ENCODE results near the gene SCN7A. TPM values are rescaled to one million over a fixed set of nuclear protein-coding genes. Genes with fewer than 3 reads are reported as not detected.
"Not testable (repeated sequence)": the region's sequence is repeated elsewhere in the genome, so short reads cannot be mapped to it uniquely, and the experiment has no call there.

SCN7A gene
- total and polyA plus RNA-seq, 4 donors = 7.8 to 125 (median 18.1) TPM

DNA sequence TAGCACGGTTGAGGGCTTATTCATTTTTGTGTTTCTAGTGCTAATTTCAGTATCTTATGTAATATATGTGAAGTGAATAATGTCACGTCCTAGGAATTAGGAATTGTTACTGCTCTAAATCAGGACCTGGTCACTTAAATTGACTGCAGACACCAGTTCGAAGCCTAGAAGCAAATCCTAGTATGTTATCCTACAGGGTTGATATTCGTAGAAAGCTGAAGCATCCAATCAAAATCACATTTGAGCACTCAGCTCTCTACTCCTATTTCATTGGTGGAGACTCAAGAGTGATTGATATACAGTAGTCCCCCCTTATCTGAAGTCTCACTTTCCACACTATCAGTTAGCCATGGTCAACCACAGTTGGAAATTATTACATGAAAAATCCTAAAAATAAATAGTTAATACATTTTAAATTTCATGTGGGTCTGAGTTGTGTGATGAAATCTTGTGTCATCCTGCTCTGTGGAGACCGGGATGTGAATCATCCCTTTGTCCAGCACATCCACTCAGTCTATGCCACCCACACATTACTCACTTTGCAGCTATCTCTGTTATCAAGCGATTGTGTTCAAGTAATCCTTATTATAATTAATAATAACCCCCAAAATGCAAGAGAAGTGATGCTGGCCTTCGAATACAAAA is 83.1 kb downstream of the SCN7A start:
- no peaks in the 10 kb centered on the region for H3K36me3 ChIP-seq (ENCODE audit: control insufficient read depth, insufficient read depth, low read length)
- H3K27me3 ChIP-seq (ENCODE audit: control insufficient read depth, insufficient read depth, low read length) = no peaks in the 10 kb centered on the region
- no peaks in the 10 kb centered on the region for H3K4me1 ChIP-seq (ENCODE audit: control insufficient read depth, insufficient read depth, low read length)
- H3K27ac ChIP-seq (ENCODE audit: low read depth, low read length) = no peak overlapping the region
- H3K9me3 ChIP-seq (ENCODE audit: control insufficient read depth, insufficient read depth, low read length) = no peaks in the 10 kb centered on the region
- no CpG with 5 or more reads among the region's 7 CpGs for WGBS (ENCODE audit: insufficient coverage)
- H3K4me3 ChIP-seq (ENCODE audit: low read depth, low read length) = no peak overlapping the region
- DNase-seq (ENCODE audit: low read depth in 4 of 6, low spot score in 6 of 6) = no peak

DNA sequence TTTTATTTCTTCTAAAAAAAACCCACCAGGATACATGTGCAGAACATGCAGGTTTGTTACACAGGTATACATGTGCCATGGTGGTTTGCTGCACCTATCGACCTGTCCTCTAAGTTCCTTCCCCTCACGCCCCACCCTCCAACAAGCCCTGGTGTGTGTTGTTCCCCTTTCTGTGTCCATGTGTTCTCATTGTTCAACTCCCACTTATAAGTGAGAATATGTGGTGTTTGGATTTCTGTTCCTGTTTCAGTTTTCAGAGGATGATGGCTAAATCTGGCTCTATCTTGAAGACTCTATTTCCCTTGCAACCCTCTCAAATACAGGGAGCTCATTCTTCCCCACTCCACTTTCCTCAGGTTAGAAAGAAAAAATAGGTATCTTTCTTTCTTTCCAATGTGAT is 86.3 kb downstream of the SCN7A start:
- H3K36me3 ChIP-seq (ENCODE audit: control insufficient read depth, insufficient read depth, low read length); H3K9me3 ChIP-seq (ENCODE audit: control insufficient read depth, insufficient read depth, low read length); H3K27ac ChIP-seq (ENCODE audit: low read depth, low read length); H3K4me1 ChIP-seq (ENCODE audit: control insufficient read depth, insufficient read depth, low read length); H3K4me3 ChIP-seq (ENCODE audit: low read depth, low read length); H3K27me3 ChIP-seq (ENCODE audit: control insufficient read depth, insufficient read depth, low read length); DNase-seq (ENCODE audit: low read depth in 4 of 6, low spot score in 6 of 6): not testable (repeated sequence)
- WGBS (ENCODE audit: insufficient coverage) = no CpG with 5 or more reads among the region's 2 CpGs

DNA sequence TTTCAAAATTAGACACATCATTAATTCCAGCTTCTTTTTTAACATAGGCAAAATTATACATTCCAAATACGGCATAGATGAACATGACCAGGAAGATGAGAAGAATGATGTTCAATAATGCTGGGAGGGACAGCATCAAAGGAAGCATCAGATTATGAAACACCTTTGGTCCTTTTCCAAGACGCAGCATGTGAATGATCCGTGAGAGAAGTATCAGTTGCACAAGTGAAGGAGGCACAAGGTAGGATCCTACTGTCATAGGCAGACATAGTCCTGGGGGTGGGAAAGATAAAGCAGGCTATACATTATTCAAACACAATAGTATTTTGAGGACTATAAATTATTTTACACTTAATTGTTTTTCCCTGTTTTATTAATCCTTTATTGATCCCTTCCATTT is 87.7 kb downstream of the SCN7A start:
- 88% methylated on average over 2 of the region's 3 CpGs for WGBS (ENCODE audit: insufficient coverage)
- H3K4me3 ChIP-seq (ENCODE audit: low read depth, low read length) = no peak overlapping the region
- H3K27ac ChIP-seq (ENCODE audit: low read depth, low read length) = no peak overlapping the region
- no peaks in the 10 kb centered on the region for H3K36me3 ChIP-seq (ENCODE audit: control insufficient read depth, insufficient read depth, low read length)
- DNase-seq (ENCODE audit: low read depth in 4 of 6, low spot score in 6 of 6) = no peak
- no peaks in the 10 kb centered on the region for H3K4me1 ChIP-seq (ENCODE audit: control insufficient read depth, insufficient read depth, low read length)
- H3K9me3 ChIP-seq (ENCODE audit: control insufficient read depth, insufficient read depth, low read length) = no peaks in the 10 kb centered on the region
- no peaks in the 10 kb centered on the region for H3K27me3 ChIP-seq (ENCODE audit: control insufficient read depth, insufficient read depth, low read length)

DNA sequence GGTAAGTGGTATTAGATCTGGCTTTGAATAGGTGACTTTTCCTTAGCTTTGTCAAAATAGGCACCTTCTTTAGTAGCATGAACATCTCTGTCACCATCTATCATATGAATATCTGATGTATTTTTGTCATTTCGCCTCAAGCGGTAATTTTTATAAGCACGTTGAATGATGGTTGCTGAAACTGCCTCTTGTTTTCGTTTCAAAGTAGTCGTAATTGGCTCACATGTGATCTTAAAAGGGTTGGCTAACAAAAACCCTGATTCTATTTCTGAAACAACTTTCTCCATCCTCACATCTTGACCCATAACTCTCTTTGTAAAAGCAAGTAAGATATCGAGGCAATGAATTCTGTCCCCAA is 88.5 kb downstream of the SCN7A start:
- Histone ChIP-seq H3K4me1 (ENCODE audit: control insufficient read depth, insufficient read depth, low read length) (no peaks in the 10 kb centered on the region), H3K4me3 (ENCODE audit: low read depth, low read length) (no peak overlapping the region), H3K36me3 (ENCODE audit: control insufficient read depth, insufficient read depth, low read length) (no peaks in the 10 kb centered on the region), H3K9me3 (ENCODE audit: control insufficient read depth, insufficient read depth, low read length) (no peaks in the 10 kb centered on the region), H3K27me3 (ENCODE audit: control insufficient read depth, insufficient read depth, low read length) (no peaks in the 10 kb centered on the region), H3K27ac (ENCODE audit: low read depth, low read length) (no peak overlapping the region)
- 89% methylated on average over 1 of the region's 6 CpGs for WGBS (ENCODE audit: insufficient coverage)
- DNase-seq (ENCODE audit: low read depth in 4 of 6, low spot score in 6 of 6) = no peak

DNA sequence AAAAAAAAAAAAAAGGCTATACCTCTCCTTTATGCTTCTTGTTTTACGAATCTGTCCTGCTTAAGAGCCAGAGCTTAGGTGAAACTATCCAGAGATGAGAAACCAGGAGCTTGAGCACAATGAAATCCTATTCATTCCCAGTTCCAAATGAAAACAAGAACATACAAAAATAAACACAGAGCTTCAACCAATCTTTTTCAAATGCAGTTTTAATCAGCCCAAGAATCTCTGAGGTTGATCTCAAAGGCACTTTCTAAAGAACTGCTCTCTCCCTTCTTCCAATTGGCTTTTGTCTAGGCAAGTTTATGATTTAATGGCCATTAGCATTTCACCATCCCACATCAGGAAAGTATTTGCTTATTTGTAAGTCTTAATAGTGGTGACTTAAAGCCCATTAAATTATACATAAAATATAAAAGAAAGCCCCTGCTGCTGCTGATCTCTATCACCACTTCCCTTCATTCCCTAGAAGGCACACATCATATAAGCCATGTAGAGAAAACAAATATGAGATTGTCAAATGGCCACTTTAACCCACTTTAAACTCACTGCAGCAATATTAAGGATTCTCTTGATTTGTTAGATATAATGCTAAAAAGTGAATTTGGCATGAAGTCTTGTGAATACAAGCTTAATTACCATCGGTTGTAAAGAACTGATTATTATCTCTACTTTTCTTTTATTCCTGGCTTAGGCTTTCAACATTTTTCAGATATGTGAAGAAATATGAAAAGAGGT is 89.0 kb downstream of the SCN7A start:
- no CpG with 5 or more reads among the region's 2 CpGs for WGBS (ENCODE audit: insufficient coverage)
- Histone ChIP-seq H3K27me3 (ENCODE audit: control insufficient read depth, insufficient read depth, low read length) (no peaks in the 10 kb centered on the region), H3K9me3 (ENCODE audit: control insufficient read depth, insufficient read depth, low read length) (no peaks in the 10 kb centered on the region), H3K36me3 (ENCODE audit: control insufficient read depth, insufficient read depth, low read length) (no peaks in the 10 kb centered on the region), H3K4me1 (ENCODE audit: control insufficient read depth, insufficient read depth, low read length) (no peaks in the 10 kb centered on the region), H3K4me3 (ENCODE audit: low read depth, low read length) (no peak overlapping the region), H3K27ac (ENCODE audit: low read depth, low read length) (no peak overlapping the region)
- no peak for DNase-seq (ENCODE audit: low read depth in 4 of 6, low spot score in 6 of 6)

DNA sequence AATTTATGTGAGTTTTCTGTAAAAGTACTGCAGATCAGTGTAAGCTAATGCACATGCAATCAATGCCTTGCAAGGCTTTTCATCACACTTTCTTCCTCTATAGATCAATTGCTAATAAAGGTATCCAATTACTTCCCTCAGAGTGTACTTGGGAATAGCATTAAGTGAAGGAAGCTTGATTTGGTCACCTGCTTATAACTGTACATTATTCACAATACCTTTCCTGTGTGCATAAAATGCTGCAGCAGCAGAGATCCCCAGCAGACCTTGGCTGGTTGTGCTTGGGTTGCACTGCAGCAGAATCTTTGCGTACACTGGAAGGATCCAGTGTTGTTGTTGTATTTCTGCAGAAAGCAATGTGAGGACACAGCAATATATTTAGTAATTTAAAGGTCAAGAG is 99.8 kb downstream of the SCN7A start:
- peak in 1 of 6 donors; percentile 35 for DNase-seq (ENCODE audit: low read depth in 4 of 6, low spot score in 6 of 6)
- WGBS (ENCODE audit: insufficient coverage) = 100% methylated on average over 1 of the region's 1 CpG
- H3K27me3 ChIP-seq (ENCODE audit: control insufficient read depth, insufficient read depth, low read length) = no peaks in the 10 kb centered on the region
- no peaks in the 10 kb centered on the region for H3K36me3 ChIP-seq (ENCODE audit: control insufficient read depth, insufficient read depth, low read length)
- no peak overlapping the region for H3K4me3 ChIP-seq (ENCODE audit: low read depth, low read length)
- H3K4me1 ChIP-seq (ENCODE audit: control insufficient read depth, insufficient read depth, low read length) = no peaks in the 10 kb centered on the region
- H3K27ac ChIP-seq (ENCODE audit: low read depth, low read length) = no peak overlapping the region
- H3K9me3 ChIP-seq (ENCODE audit: control insufficient read depth, insufficient read depth, low read length) = no peaks in the 10 kb centered on the region

DNA sequence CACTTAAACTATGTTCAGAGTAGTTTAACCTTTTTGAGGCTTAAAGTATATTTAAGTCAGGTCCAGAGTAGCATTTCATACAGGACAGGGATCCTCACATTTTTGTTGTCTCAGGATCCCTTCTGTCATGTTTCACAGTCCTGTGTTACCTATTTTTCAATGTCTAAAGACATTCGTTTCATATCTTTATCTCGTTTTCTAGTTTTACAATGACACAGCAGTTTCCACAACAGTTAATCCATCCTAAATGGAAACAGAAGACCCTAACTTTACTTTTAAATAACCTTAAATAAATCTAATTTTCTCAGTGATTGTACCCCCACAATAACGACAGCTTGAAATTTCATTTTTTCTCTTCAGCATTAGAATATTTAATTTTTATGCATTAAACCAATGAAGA is 101.0 kb downstream of the SCN7A start:
- Histone ChIP-seq H3K4me3 (ENCODE audit: low read depth, low read length) (no peak overlapping the region), H3K9me3 (ENCODE audit: control insufficient read depth, insufficient read depth, low read length) (no peaks in the 10 kb centered on the region), H3K27ac (ENCODE audit: low read depth, low read length) (no peak overlapping the region), H3K36me3 (ENCODE audit: control insufficient read depth, insufficient read depth, low read length) (no peaks in the 10 kb centered on the region), H3K27me3 (ENCODE audit: control insufficient read depth, insufficient read depth, low read length) (no peaks in the 10 kb centered on the region), H3K4me1 (ENCODE audit: control insufficient read depth, insufficient read depth, low read length) (no peaks in the 10 kb centered on the region)
- no peak for DNase-seq (ENCODE audit: low read depth in 4 of 6, low spot score in 6 of 6)
- 89% methylated on average over 2 of the region's 3 CpGs for WGBS (ENCODE audit: insufficient coverage)

DNA sequence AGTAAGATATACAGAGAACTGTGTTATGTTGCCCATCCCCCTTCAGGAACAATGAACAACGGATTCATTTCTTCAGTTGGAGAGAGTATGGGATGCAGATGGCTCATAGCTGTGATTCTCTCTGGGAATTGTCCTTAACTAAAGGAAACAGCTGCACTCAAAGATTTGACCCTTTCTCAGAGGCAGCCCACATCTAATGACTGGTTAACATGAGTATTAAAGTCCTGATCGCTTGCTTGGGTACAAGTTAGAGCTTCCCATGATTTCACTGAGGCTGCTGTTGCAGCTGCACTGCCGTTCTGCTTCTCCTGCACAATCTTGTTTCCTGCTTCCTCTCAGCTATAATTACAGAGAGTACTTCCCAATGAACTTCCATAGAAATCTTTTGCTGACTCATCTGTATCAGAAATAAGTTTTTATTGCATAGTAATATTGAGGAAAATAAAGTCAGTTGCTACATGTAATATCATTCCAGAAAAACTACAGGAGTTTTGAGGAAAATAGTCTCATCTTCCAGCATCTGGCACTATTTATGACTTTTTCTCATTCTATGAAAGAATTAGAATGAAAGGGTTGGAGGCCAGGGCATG is 105.5 kb downstream of the SCN7A start:
- no peaks in the 10 kb centered on the region for H3K4me1 ChIP-seq (ENCODE audit: control insufficient read depth, insufficient read depth, low read length)
- H3K27ac ChIP-seq (ENCODE audit: low read depth, low read length) = no peak overlapping the region
- 72% methylated on average over 2 of the region's 3 CpGs for WGBS (ENCODE audit: insufficient coverage)
- no peaks in the 10 kb centered on the region for H3K9me3 ChIP-seq (ENCODE audit: control insufficient read depth, insufficient read depth, low read length)
- H3K27me3 ChIP-seq (ENCODE audit: control insufficient read depth, insufficient read depth, low read length) = no peaks in the 10 kb centered on the region
- no peaks in the 10 kb centered on the region for H3K36me3 ChIP-seq (ENCODE audit: control insufficient read depth, insufficient read depth, low read length)
- DNase-seq (ENCODE audit: low read depth in 4 of 6, low spot score in 6 of 6) = peak in 1 of 6 donors; percentile 9
- no peak overlapping the region for H3K4me3 ChIP-seq (ENCODE audit: low read depth, low read length)

DNA sequence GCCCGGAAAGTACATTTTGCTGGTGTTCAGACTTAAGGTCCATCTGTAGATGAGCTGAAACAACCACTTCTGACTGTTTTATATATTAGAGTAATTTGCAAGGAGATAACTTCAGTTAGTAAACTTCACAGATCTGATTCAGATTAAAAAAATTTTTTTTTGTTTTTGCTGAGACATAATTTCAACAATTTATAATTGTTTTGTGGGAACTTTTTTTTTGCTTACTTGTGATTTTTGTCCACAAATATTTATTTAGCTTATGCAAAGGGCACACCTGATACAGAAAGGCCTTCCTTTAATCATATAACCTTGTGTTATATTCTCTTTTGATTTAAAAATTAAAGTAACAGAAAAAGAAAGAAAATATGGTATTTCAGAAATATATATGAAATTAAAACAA is 108.7 kb downstream of the SCN7A start:
- no peak for DNase-seq (ENCODE audit: low read depth in 4 of 6, low spot score in 6 of 6)
- no peaks in the 10 kb centered on the region for H3K27me3 ChIP-seq (ENCODE audit: control insufficient read depth, insufficient read depth, low read length)
- 100% methylated on average over 1 of the region's 1 CpG for WGBS (ENCODE audit: insufficient coverage)
- H3K9me3 ChIP-seq (ENCODE audit: control insufficient read depth, insufficient read depth, low read length) = no peaks in the 10 kb centered on the region
- H3K27ac ChIP-seq (ENCODE audit: low read depth, low read length) = no peak overlapping the region
- no peaks in the 10 kb centered on the region for H3K36me3 ChIP-seq (ENCODE audit: control insufficient read depth, insufficient read depth, low read length)
- H3K4me1 ChIP-seq (ENCODE audit: control insufficient read depth, insufficient read depth, low read length) = no peaks in the 10 kb centered on the region
- no peak overlapping the region for H3K4me3 ChIP-seq (ENCODE audit: low read depth, low read length)

DNA sequence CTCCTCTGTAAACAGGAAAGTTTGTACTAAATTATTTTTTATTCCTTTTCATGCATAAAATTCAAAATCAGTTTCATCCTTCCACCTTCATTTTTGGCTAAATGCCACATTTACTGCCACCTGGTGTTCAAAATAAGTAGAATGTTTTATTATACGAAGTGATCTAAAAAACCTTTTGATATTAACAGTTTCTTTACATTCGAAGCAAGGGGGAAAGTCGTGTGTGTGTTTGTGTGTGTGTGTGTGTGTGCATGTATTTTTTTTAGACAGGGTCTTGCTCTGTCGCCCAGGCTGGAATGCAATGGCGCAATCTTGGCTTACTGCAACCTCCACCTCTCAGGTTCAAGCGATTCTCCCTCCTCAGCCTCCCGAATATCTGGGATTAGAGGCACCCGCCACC is 109.3 kb downstream of the SCN7A start:
- H3K36me3 ChIP-seq (ENCODE audit: control insufficient read depth, insufficient read depth, low read length) = no peaks in the 10 kb centered on the region
- DNase-seq (ENCODE audit: low read depth in 4 of 6, low spot score in 6 of 6) = peak in 2 of 6 donors; percentile 65 to 80
- WGBS (ENCODE audit: insufficient coverage) = 93% methylated on average over 2 of the region's 8 CpGs
- no peaks in the 10 kb centered on the region for H3K27me3 ChIP-seq (ENCODE audit: control insufficient read depth, insufficient read depth, low read length)
- no peaks in the 10 kb centered on the region for H3K4me1 ChIP-seq (ENCODE audit: control insufficient read depth, insufficient read depth, low read length)
- no peaks in the 10 kb centered on the region for H3K9me3 ChIP-seq (ENCODE audit: control insufficient read depth, insufficient read depth, low read length)
- no peak overlapping the region for H3K4me3 ChIP-seq (ENCODE audit: low read depth, low read length)
- H3K27ac ChIP-seq (ENCODE audit: low read depth, low read length) = no peak overlapping the region
